KG1 (cell line): Measurements from ENCODE around the gene TIMM10.

Source experiments
- DNase-seq: peaks from one replicate; lab custom pipeline; 2025; lab: John Stamatoyannopoulos, UW

TIMM10 gene

GRCh38 chr11:57483562-57483918 is 47.0 kb downstream of the TIMM10 start:
- no peak for DNase-seq

GRCh38 chr11:57482782-57483561 is 47.6 kb downstream of the TIMM10 start:
- no peak for DNase-seq

- no peak for DNase-seq
Observed at GRCh38 chr11:57481915-57482781, 48.4 kb downstream of the TIMM10 start.

- DNase-seq = no peak
Observed at GRCh38 chr11:57481315-57481714, 49.2 kb downstream of the TIMM10 start.

GRCh38 chr11:57480409-57481137 is 50.0 kb downstream of the TIMM10 start:
- DNase-seq = peak; percentile 27

GRCh38 chr11:57479911-57480310 is 50.6 kb downstream of the TIMM10 start:
- no peak for DNase-seq

- no peak for DNase-seq
Observed at GRCh38 chr11:57479021-57479663, 51.4 kb downstream of the TIMM10 start.
